Measurements from ENCODE around the gene ZMYND8.
"Not testable (repeated sequence)": the region's sequence is repeated elsewhere in the genome, so short reads cannot be mapped to it uniquely, and the experiment has no call there.

The ZMYND8 gene

DNA sequence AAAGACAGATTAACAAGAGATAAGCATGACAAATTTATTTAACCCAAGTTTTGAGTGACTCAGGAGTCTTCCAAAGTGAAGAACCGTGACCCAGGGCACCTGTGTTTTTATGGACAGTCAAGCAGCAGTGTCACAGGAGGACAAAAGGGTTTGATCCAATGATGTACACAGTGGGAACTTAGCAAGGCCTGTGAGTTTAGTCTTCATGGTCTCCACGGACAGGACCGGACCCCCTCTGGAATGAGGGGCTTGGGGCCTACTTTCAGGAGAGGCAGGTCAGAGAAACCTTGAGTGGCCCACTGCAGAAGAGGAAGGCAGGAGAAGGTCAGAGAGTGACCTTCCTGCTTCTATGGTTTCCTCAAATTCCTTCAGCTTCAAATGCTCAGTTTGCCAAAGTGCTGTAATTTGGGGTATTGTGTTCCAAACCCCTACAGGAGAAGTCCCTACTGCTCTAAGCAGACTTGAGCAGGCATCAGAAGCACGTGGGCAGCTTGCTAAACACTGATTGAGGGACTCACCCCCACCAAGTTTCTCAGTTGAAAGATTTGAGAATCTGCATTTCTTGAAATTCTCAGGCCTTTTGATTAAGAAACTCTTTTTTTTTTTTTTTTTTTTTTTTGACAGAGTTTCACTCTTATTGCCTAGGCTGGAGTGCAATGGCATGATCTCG is 26.4 kb upstream of the ZMYND8 start:
- no peaks in the 10 kb centered on the region for H3K9me3 ChIP-seq
- no peak overlapping the region for H3K27ac ChIP-seq
- H3K36me3 ChIP-seq = no peaks in the 10 kb centered on the region
- H3K4me3 ChIP-seq = no peak overlapping the region
- DNase-seq = no peak
- H3K27me3 ChIP-seq = no peaks in the 10 kb centered on the region
- intact Hi-C loops (cut with DNase I; ENCODE audit: low total_unique reads) = loop anchor here (5.0 to 10.0 kb wide), 2 partner anchors 242 to 1446 kb away; no protein-coding TSS in a partner anchor
- peaks cover 0 to 15% (median 8%) of the 10 kb centered on the region in 4 donors for H3K4me1 ChIP-seq
- TF ChIP-seq, protein P1, sequence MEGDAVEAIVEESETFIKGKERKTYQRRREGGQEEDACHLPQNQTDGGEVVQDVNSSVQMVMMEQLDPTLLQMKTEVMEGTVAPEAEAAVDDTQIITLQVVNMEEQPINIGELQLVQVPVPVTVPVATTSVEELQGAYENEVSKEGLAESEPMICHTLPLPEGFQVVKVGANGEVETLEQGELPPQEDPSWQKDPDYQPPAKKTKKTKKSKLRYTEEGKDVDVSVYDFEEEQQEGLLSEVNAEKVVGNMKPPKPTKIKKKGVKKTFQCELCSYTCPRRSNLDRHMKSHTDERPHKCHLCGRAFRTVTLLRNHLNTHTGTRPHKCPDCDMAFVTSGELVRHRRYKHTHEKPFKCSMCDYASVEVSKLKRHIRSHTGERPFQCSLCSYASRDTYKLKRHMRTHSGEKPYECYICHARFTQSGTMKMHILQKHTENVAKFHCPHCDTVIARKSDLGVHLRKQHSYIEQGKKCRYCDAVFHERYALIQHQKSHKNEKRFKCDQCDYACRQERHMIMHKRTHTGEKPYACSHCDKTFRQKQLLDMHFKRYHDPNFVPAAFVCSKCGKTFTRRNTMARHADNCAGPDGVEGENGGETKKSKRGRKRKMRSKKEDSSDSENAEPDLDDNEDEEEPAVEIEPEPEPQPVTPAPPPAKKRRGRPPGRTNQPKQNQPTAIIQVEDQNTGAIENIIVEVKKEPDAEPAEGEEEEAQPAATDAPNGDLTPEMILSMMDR (IDR thresholded peaks at IDR 0.05) = no peak

DNA sequence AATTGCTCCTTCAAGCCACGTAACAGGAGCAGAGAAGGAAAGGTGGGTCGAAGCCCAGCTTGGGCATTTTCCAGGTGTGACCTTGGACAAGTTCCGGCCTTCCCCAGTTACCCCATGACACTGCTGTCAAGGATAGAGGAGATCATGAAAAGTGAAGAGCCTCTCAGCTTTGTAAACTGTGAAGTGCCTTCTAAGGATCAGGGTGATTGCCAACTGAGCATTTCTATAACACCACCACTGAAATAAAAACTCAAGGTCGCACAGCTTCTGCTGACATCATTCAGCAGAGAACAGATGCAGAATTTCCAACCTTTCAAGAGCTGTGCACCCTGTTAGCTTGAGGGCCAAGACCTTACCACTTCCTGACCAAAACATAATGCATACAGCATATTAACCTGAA is 24.0 kb upstream of the ZMYND8 start:
- Histone ChIP-seq H3K4me3 (no peak overlapping the region), H3K4me1 (peaks cover 0 to 15% (median 8%) of the 10 kb centered on the region in 4 donors), H3K36me3 (no peaks in the 10 kb centered on the region), H3K27ac (no peak overlapping the region), H3K27me3 (no peaks in the 10 kb centered on the region), H3K9me3 (no peaks in the 10 kb centered on the region)
- TF ChIP-seq, protein P1 (IDR thresholded peaks at IDR 0.05) = no peak
- no peak for DNase-seq
- intact Hi-C loops (cut with DNase I; ENCODE audit: low total_unique reads) = loop anchor here (5.0 to 10.0 kb wide), 2 partner anchors 244 to 1443 kb away; no protein-coding TSS in a partner anchor

DNA sequence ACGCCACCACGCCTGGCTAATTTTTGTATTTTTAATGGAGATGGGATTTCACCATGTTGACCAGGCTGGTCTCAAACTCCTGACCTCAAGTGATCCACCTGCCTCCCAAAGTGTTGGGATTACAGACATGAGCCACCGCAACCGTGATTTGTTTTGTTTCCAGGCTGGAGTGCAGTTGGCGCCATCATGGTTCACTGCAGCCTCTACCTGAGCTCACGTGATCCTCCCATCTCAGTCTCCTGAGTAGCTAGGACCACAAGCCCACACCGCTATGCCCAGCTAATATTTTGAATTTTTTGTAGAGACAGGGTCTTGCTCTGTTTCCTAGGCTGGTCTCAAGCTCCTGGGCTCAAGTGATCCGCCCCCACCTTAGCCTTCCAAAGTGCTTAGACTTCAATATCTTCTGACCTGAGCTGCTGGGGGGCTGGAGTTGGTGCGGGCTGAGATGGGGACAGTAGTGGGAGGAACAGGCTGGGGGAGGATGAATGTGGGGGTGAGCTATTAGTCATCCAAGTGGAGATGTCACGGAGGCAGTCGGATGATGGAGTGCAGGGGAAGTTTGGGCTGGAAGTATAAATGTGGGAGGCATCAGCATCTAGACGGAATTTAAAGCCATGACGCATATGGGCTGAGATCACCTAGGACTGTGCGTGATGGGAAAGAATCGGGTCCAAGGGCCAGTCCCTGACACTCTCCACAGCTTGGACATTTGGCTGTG is 23.1 kb upstream of the ZMYND8 start:
- H3K4me1 ChIP-seq = peaks cover 0 to 12% (median 7%) of the 10 kb centered on the region in 4 donors
- H3K27ac ChIP-seq = no peak overlapping the region
- H3K36me3 ChIP-seq = no peaks in the 10 kb centered on the region
- DNase-seq = no peak
- H3K27me3 ChIP-seq = no peaks in the 10 kb centered on the region
- TF ChIP-seq, protein P1 (IDR thresholded peaks at IDR 0.05) = no peak
- intact Hi-C loops (cut with DNase I; ENCODE audit: low total_unique reads) = loop anchor here (5.0 to 10.0 kb wide), 2 partner anchors 245 to 1442 kb away; no protein-coding TSS in a partner anchor
- H3K4me3 ChIP-seq = no peak overlapping the region
- H3K9me3 ChIP-seq = no peaks in the 10 kb centered on the region

DNA sequence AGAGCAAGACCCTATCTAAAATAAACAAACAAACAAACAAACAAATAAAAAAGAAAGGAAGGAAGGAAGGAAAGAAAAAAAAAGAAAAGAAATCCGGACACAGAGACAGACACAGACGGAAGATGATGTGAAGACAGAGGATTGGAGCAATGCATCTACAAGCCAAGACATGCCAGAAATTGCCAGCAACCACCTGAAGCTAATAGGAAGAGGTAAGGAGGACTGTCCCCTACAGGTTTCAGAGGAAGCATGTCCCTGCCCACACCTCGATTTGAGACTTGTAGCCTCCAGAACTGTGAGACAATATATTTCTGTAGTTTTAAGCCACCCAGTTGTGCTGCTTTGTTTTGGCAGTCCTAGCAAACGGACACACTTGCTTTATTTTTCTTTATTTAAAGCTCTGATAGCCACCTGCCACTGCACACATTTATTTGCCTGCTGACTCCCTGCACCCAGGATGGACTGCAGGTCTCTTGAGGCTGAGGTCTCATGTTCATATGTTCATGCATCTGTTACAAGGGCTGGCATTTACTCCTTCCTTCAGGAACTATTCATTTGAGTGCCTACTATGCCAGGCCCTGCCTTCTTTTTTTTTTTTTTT is 20.7 kb upstream of the ZMYND8 start:
- Histone ChIP-seq H3K4me1 (peaks cover 0 to 7% (median 0%) of the 10 kb centered on the region in 4 donors), H3K36me3 (no peaks in the 10 kb centered on the region), H3K4me3 (no peak overlapping the region), H3K27ac (no peak overlapping the region), H3K27me3 (no peaks in the 10 kb centered on the region), H3K9me3 (no peaks in the 10 kb centered on the region)
- no peak for DNase-seq
- intact Hi-C loops (cut with DNase I; ENCODE audit: low total_unique reads) = no loop called here
- TF ChIP-seq, protein P1 (IDR thresholded peaks at IDR 0.05) = no peak

DNA sequence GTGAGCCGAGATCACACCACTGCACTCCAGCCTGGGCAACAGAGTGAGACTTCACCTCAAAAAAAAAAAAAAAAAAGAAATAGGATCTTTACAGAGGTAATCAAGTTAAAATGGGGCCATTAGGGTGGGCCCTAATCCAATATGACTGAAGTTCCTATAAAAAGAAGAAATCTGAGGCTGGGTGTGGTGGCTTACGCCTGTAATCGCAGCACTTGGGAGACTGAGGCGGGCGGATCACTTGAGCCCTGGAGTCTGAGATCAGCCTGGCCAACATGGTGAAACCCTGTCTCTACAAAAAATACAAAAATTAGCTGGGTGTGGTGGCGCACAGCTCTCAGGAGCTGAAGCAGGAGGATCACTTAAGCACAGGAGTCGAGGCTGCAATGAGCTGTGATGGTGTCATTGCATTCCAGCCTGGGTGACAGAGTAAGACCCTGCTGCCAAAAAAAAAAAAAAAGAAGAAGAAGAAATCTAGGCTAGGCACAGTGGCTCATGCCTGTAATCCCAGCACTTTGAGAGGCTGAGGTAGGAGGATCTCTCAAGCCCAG is 19.7 kb upstream of the ZMYND8 start:
- DNase-seq; H3K36me3 ChIP-seq; H3K4me1 ChIP-seq; H3K27me3 ChIP-seq; H3K9me3 ChIP-seq; H3K4me3 ChIP-seq; intact Hi-C loops (cut with DNase I; ENCODE audit: low total_unique reads): not testable (repeated sequence)
- H3K27ac ChIP-seq = peak overlapping the region in 1 of 2 donors; percentile 23

DNA sequence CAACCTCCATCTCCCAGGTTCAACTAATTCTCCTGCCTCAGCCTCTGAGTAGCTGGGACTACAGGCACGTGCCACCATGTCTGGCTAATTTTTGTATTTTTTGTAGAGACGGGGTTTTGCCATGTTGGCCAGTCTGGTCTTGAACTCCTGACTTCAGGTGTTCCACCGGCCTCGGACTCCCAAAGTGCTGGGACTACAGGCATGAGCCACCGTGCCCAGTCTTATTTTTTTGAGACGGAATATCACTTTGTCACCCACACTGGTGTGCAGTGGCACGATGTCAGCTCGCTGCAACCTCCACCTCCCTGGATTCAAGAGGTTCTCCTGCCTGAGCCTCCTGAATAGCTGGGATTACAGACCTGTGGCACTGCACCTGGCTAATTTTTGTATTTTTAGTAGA is 17.6 kb upstream of the ZMYND8 start:
- H3K27me3 ChIP-seq; H3K9me3 ChIP-seq; H3K4me3 ChIP-seq; H3K4me1 ChIP-seq; DNase-seq; H3K36me3 ChIP-seq; intact Hi-C loops (cut with DNase I; ENCODE audit: low total_unique reads); H3K27ac ChIP-seq: not testable (repeated sequence)
